SK-N-SH (cell line): Measurements from ENCODE around the gene CIBAR2. TPM values are rescaled to one million over a fixed set of nuclear protein-coding genes. Genes with fewer than 3 reads are reported as not detected.

Experiments used
- CTCF ChIA-PET: fragments of 300-600, 350-600 bp; formaldehyde crosslinking; extraction: SDS; loops from one replicate; lab custom pipeline; 2021; lab: Yijun Ruan, JAX
- POLR2A ChIA-PET: fragments of 350-600 bp; sonication (Branson Sonifier 250); formaldehyde crosslinking; extraction: SDS; loops from one replicate; lab custom pipeline; 2020; ENCODE audit warnings: antibody characterized with exemption, inconsistent platforms; lab: Yijun Ruan, JAX
- DNase-seq: peaks from one replicate; pipeline ENCODE4 v3.0.0; 2012
- H2AFZ ChIP-seq: fragments of 200-600 bp; sonication (generic); 2 replicates; pipeline ENCODE4 v1.8.1; 2016; ENCODE audit warnings: antibody characterized with exemption, mild to moderate bottlenecking, low read depth
- H3F3A ChIP-seq: fragments of 200-600 bp; sonication (generic); replicated peaks from 2 replicates; pipeline ENCODE3; 2016; ENCODE audit warnings: antibody characterized with exemption, mild to moderate bottlenecking; ENCODE audit not compliant: insufficient read depth
- H3K27ac ChIP-seq, 2 experiments: fragments of 200-500 bp in 1 of 2; fragments of 200-600 bp in 1 of 2; sonication (Bioruptor generic) in 1 of 2; sonication (generic), shearing (Covaris generic) in 1 of 2; 2 replicates each; pipeline versions ENCODE4 v1.5.1 to v1.6.1; 2014 to 2016; ENCODE audit warnings: low read depth in 2 of 2, inconsistent platforms in 1 of 2, low read length in 1 of 2, mild to moderate bottlenecking in 1 of 2, mixed read lengths in 1 of 2
- H3K27me3 ChIP-seq: fragments of 200-600 bp; sonication (generic), shearing (Covaris generic); 2 replicates; pipeline ENCODE4 v1.6.1; 2016; ENCODE audit warnings: mixed run types; ENCODE audit not compliant: insufficient read depth
- H3K36me3 ChIP-seq, 2 experiments: fragments of 200-500 bp in 1 of 2; fragments of 200-600 bp in 1 of 2; sonication (Bioruptor generic) in 1 of 2; sonication (generic) in 1 of 2; replicated peaks in 1 of 2; 2 replicates each; pipeline versions ENCODE3 to v1.5.1; 2014 to 2016; ENCODE audit warnings: low read length in 1 of 2, mild to moderate bottlenecking in 1 of 2; ENCODE audit not compliant: insufficient read depth in 2 of 2, control insufficient read depth in 1 of 2
- H3K4me1 ChIP-seq, 2 experiments: fragments of 200-500 bp in 1 of 2; fragments of 200-600 bp in 1 of 2; sonication (Bioruptor generic) in 1 of 2; sonication (generic), shearing (Covaris generic) in 1 of 2; 2 replicates each; pipeline versions ENCODE4 v1.5.1 to v1.6.1; 2014 to 2016; ENCODE audit warnings: low read depth in 1 of 2, low read length in 1 of 2, mixed run types in 1 of 2; ENCODE audit not compliant: insufficient read depth in 2 of 2, control insufficient read depth in 1 of 2
- H3K4me2 ChIP-seq: fragments of 200-600 bp; sonication (generic), shearing (Covaris generic); 2 replicates; pipeline ENCODE4 v1.6.1; 2017; ENCODE audit warnings: mixed run types
- H3K4me3 ChIP-seq, 2 experiments: fragments of 200-500 bp in 1 of 2; fragments of 200-600 bp in 1 of 2; sonication (Bioruptor generic) in 1 of 2; sonication (generic), shearing (Covaris generic) in 1 of 2; 2 replicates each; pipeline versions ENCODE4 v1.5.1 to v1.8.1; 2014 to 2016; ENCODE audit warnings: low read depth in 2 of 2, inconsistent platforms in 1 of 2, low read length in 1 of 2, mild to moderate bottlenecking in 1 of 2, mixed read lengths in 1 of 2, moderate library complexity in 1 of 2
- H3K79me2 ChIP-seq: fragments of 200-600 bp; sonication (generic); 2 replicates; pipeline ENCODE4 v1.8.1; 2017; ENCODE audit warnings: mild to moderate bottlenecking; ENCODE audit not compliant: insufficient read depth
- H3K9ac ChIP-seq: fragments of 200-600 bp; sonication (generic); 2 replicates; pipeline ENCODE4 v1.6.1; 2017; ENCODE audit warnings: mixed run types
- H3K9me2 ChIP-seq: fragments of 200-600 bp; sonication (generic); 2 replicates; pipeline ENCODE4 v1.6.1; 2017; ENCODE audit warnings: mixed run types
- H3K9me3 ChIP-seq: fragments of 200-600 bp; sonication (generic); 2 replicates; pipeline ENCODE4 v1.6.1; 2017; ENCODE audit warnings: mixed run types, mild to moderate bottlenecking, moderate library complexity
- H4K20me1 ChIP-seq: fragments of 200-600 bp; sonication (generic); 2 replicates; pipeline ENCODE4 v1.6.1; 2017; ENCODE audit warnings: mild to moderate bottlenecking, mixed run types; ENCODE audit not compliant: insufficient read depth
- CTCF ChIP-seq: fragments of 200-600 bp; sonication (generic); IDR thresholded peaks from 2 replicates; pipeline ENCODE4 v1.6.1; 2017; ENCODE audit warnings: antibody characterized with exemption, mild to moderate bottlenecking, moderate library complexity
- EZH2phosphoT487 ChIP-seq: fragments of 200-600 bp; sonication (generic); IDR thresholded peaks from 2 replicates; pipeline ENCODE4 v1.6.1; 2017; ENCODE audit warnings: low read depth, mixed run types, mild to moderate bottlenecking, antibody characterized with exemption, moderate library complexity, borderline replicate concordance
- FOXJ3 ChIP-seq: sonication (generic); formaldehyde crosslinking; IDR thresholded peaks from 2 replicates; pipeline ENCODE4 v1.5.1; 2020; ENCODE audit warnings: mild to moderate bottlenecking, missing genetic modification reagents
- FOXM1 ChIP-seq: IDR thresholded peaks from 2 replicates; pipeline ENCODE4 v1.4.0; 2012; ENCODE audit warnings: low read depth, mild to moderate bottlenecking
- MAX ChIP-seq: IDR thresholded peaks from 2 replicates; pipeline ENCODE4 v1.4.0; 2012; ENCODE audit warnings: low read depth
- MXI1 ChIP-seq: IDR thresholded peaks from 2 replicates; pipeline ENCODE4 v1.6.1; 2012; ENCODE audit warnings: mild to moderate bottlenecking, low read depth, low read length, improper control_type of control experiment
- PBX3 ChIP-seq: IDR thresholded peaks from 2 replicates; pipeline ENCODE4; 2012
- POLR2AphosphoS5 ChIP-seq: IDR thresholded peaks from 2 replicates; pipeline ENCODE4 v1.6.1; 2012; ENCODE audit warnings: low read depth, low read length
- RAD21 ChIP-seq: IDR thresholded peaks from 2 replicates; pipeline ENCODE4 v1.6.1; 2012; ENCODE audit warnings: mild to moderate bottlenecking, low read length
- RCOR1 ChIP-seq: fragments of 150-350 bp; IDR thresholded peaks from 2 replicates; pipeline ENCODE4 v1.6.1; 2017; ENCODE audit warnings: antibody characterized with exemption, low read length
- RFX5 ChIP-seq: IDR thresholded peaks from 2 replicates; pipeline ENCODE4 v1.6.1; 2012; ENCODE audit warnings: mild to moderate bottlenecking, improper control_type of control experiment, low read length
- SIN3A ChIP-seq: IDR thresholded peaks from 2 replicates; pipeline ENCODE4 v1.6.1; 2012; ENCODE audit warnings: low read depth, mild to moderate bottlenecking, low read length, moderate library complexity, borderline replicate concordance
- TEAD4 ChIP-seq: IDR thresholded peaks from 2 replicates; pipeline ENCODE4 v1.4.0; 2012; ENCODE audit warnings: mild to moderate bottlenecking, borderline replicate concordance; ENCODE audit not compliant: insufficient read depth
- USF2 ChIP-seq: fragments of 150-350 bp; IDR thresholded peaks from 2 replicates; pipeline ENCODE4 v1.6.1; 2017; ENCODE audit warnings: antibody characterized with exemption, low read length, low read depth, borderline replicate concordance
- YY1 ChIP-seq: IDR thresholded peaks from 2 replicates; pipeline ENCODE4 v1.4.0; 2012; ENCODE audit warnings: low read depth, mild to moderate bottlenecking
- WGBS: methylation state at CpG from one replicate; pipeline ENCODE4 v1.1.6; 2017; ENCODE audit warnings: low lambda C conversion rate; 5-methylcytosine and 5-hydroxymethylcytosine counted together
- polyA plus RNA-seq, 3 experiments: library from polyadenylated mRNA; depleted of rRNA; stranded (reverse); fragments of >200 nt; gene quantifications; 2 replicates each; pipeline ENCODE4 v1.2.3, GENCODE V29; 2012

The CIBAR2 gene
- polyA plus RNA-seq, 1 of the 3 experiments (the other 2 are of a cell fraction) = 0.15 TPM

GRCh38 chr16:85113913-85114312 lies 1.6 kb upstream of the CIBAR2 start:
- no peak for DNase-seq
- Histone ChIP-seq H3K79me2 (no peaks in the 10 kb centered on the region), H3K9ac (no peak overlapping the region), H3K9me3 (no peaks in the 10 kb centered on the region), H3K9me2 (no peaks in the 10 kb centered on the region), H3K36me3 (no peaks in the 10 kb centered on the region), H3K4me1 (peaks cover 0 to 11% of the 10 kb centered on the region in 2 experiments; a peak in 2 of 4 replicates), H3K27ac (no peak overlapping the region), H3K4me2 (no peak overlapping the region), H3F3A (no peaks in the 10 kb centered on the region), H2AFZ (no peak overlapping the region)
- POLR2A ChIA-PET = no interaction called here
- 72% methylated on average over 14 of the region's 14 CpGs for WGBS
- CTCF ChIA-PET = interaction anchor here (0.6 to 3.0 kb wide), 22 partner anchors 9 to 502 kb away, joined by 3 to 75 read pairs (median 8); no protein-coding TSS in a partner anchor
- no peak for TF ChIP-seq FOXM1
- TF ChIP-seq TEAD4 = no peak
- TF ChIP-seq EZH2phosphoT487 = no peak
- no peak for TF ChIP-seq RCOR1
- TF ChIP-seq PBX3 = no peak
- no peak for TF ChIP-seq RFX5
- no peak for TF ChIP-seq SIN3A
- no peak for TF ChIP-seq YY1
- TF ChIP-seq POLR2AphosphoS5 = no peak
- no peak for TF ChIP-seq CTCF
- no peak for TF ChIP-seq MAX
- no peak for TF ChIP-seq MXI1
- TF ChIP-seq USF2 = no peak
- no peak for TF ChIP-seq FOXJ3 (CRISPR knock-in tag)
- TF ChIP-seq RAD21 = no peak
- TF ChIP-seq, all 33 proteins: peak for 0
- Histone ChIP-seq H3K27me3 (no peaks in the 10 kb centered on the region), H4K20me1 (no peaks in the 10 kb centered on the region), H3K4me3 (no peak overlapping the region)
